Spleen (tissue), 7 donors: Measurements from ENCODE around the gene PNLIP.

Experiments
- POLR2A ChIP-seq, 3 donors: fragments of 450-650 bp; IDR thresholded peaks; one replicate each; pipeline ENCODE4 v1.5.1; 2017; ENCODE audit warnings: antibody characterized with exemption in 3 of 3, mild to moderate bottlenecking in 1 of 3
- POLR2AphosphoS5 ChIP-seq, 3 donors: sonication (generic); formaldehyde crosslinking; IDR thresholded peaks; one replicate each; pipeline ENCODE4 v1.5.1; 2017; ENCODE audit warnings: antibody characterized with exemption in 3 of 3
- TF ChIP-seq, protein P1 (sequence below), 11 experiments: fragments of 200-600 bp in 7 of 11; fragments of 450-650 bp in 4 of 11; sonication (generic) in 4 of 11; IDR thresholded peaks in 8 of 11; conservative IDR thresholded peaks in 3 of 11; 1 replicate in 7 of 11; 2 replicates in 4 of 11; pipeline versions ENCODE4 v1.4.0 to v1.8.0; 2016 to 2021; ENCODE audit warnings: antibody characterized with exemption in 11 of 11, inconsistent platforms in 4 of 11, mild to moderate bottlenecking in 1 of 11
- donor health status: DM: no; HTN: no; CAD: no; lungs with moderate emphysema.
- donor health status: DM: no; HTN: no; CAD: no.
- donor health status: DM: no; HTN: no; CAD: no.

DNA sequence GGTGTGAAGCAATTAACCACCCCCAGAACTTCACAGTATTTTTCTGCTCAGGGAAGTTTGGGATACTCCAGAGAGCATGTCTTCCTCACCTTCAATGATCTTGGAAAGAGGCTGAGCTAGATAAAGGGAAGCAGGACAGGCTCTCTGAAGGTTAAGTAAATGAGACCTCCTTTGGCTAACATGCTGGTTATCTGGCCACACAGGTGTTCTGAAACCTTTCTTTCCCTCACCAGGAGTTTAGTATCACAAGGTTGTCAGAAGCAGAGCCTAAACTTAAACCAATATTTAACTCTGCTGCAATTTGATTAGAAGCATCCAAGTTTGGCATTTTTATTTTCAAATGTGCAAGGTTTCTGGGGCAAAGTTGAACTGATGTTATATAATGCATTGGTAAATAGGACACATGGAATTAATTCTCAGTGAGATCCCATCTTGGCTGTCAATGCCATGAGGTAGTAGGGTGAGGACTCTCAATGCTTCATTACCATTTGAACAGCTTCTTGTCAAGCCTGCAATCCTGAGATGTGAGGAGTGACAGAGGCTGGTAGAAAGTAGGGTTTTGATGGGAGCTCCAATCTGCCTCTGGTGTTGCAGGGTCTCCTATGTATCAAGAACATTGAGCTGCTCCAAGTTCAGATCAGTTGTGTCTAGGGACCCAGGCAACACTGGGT, 3.6 kb upstream of the PNLIP start:
- TF ChIP-seq, protein P1, sequence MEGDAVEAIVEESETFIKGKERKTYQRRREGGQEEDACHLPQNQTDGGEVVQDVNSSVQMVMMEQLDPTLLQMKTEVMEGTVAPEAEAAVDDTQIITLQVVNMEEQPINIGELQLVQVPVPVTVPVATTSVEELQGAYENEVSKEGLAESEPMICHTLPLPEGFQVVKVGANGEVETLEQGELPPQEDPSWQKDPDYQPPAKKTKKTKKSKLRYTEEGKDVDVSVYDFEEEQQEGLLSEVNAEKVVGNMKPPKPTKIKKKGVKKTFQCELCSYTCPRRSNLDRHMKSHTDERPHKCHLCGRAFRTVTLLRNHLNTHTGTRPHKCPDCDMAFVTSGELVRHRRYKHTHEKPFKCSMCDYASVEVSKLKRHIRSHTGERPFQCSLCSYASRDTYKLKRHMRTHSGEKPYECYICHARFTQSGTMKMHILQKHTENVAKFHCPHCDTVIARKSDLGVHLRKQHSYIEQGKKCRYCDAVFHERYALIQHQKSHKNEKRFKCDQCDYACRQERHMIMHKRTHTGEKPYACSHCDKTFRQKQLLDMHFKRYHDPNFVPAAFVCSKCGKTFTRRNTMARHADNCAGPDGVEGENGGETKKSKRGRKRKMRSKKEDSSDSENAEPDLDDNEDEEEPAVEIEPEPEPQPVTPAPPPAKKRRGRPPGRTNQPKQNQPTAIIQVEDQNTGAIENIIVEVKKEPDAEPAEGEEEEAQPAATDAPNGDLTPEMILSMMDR (IDR thresholded peaks at IDR 0.05 in 8 of 11, conservative IDR thresholded peaks at IDR 0.05 in 3 of 11), result no peak
- TF ChIP-seq POLR2A (IDR thresholded peaks at IDR 0.05), result no peak
- no peak for TF ChIP-seq POLR2AphosphoS5 (IDR thresholded peaks at IDR 0.05)
